NAMALWA (cell line): Measurements from ENCODE around the gene ENO2.

Experiments
- DNase-seq: peaks from one replicate; pipeline ENCODE4 v3.0.0-alpha.2; 2015; ENCODE audit warnings: low spot score

The ENO2 gene

GRCh38 chr12:6912164-6912935 lies 2.0 kb upstream of the ENO2 start:
- DNase-seq = no peak

GRCh38 chr12:6914947-6915788 lies 788 bp downstream of the ENO2 start:
- no peak for DNase-seq

- no peak for DNase-seq
Measured at GRCh38 chr12:6915789-6916285, 1.5 kb downstream of the ENO2 start.

- DNase-seq = no peak
Measured at GRCh38 chr12:6916426-6917200, 2.2 kb downstream of the ENO2 start.

- no peak for DNase-seq
Measured at GRCh38 chr12:6917491-6918231, 3.3 kb downstream of the ENO2 start.

- DNase-seq = no peak
Measured at GRCh38 chr12:6919588-6919987, 5.2 kb downstream of the ENO2 start.

- no peak for DNase-seq
Measured at GRCh38 chr12:6921539-6921938, 7.2 kb downstream of the ENO2 start.

GRCh38 chr12:6921996-6922946 lies 7.9 kb downstream of the ENO2 start:
- peak; percentile 58 for DNase-seq

- DNase-seq = no peak
Measured at GRCh38 chr12:6923003-6923732, 8.8 kb downstream of the ENO2 start.

GRCh38 chr12:6923851-6924250 lies 9.5 kb downstream of the ENO2 start:
- DNase-seq = no peak

- no peak for DNase-seq
Measured at GRCh38 chr12:6925239-6925539, 10.8 kb downstream of the ENO2 start.

GRCh38 chr12:6925540-6926279 lies 11.3 kb downstream of the ENO2 start:
- DNase-seq = no peak

GRCh38 chr12:6927379-6928021 lies 13.1 kb downstream of the ENO2 start, which contains the start of gene ATN1:
TSS of gene ATN1 (plus strand) at chr12:6927959. CDS start at chr12:6934002, 6,043 bp downstream.
- no peak for DNase-seq

GRCh38 chr12:6928022-6928702 lies 13.8 kb downstream of the ENO2 start:
- DNase-seq = no peak

GRCh38 chr12:6928703-6929407 lies 14.5 kb downstream of the ENO2 start:
- no peak for DNase-seq

GRCh38 chr12:6929466-6930452 lies 15.4 kb downstream of the ENO2 start:
- no peak for DNase-seq
